HK-2 (cell line): ENCODE data around the gene G0S2.

Experiments
- DNase-seq: peaks from one replicate; pipeline ENCODE4 v3.0.0-alpha.2; 2018; ENCODE audit not compliant: unreplicated experiment

Gene G0S2

DNA sequence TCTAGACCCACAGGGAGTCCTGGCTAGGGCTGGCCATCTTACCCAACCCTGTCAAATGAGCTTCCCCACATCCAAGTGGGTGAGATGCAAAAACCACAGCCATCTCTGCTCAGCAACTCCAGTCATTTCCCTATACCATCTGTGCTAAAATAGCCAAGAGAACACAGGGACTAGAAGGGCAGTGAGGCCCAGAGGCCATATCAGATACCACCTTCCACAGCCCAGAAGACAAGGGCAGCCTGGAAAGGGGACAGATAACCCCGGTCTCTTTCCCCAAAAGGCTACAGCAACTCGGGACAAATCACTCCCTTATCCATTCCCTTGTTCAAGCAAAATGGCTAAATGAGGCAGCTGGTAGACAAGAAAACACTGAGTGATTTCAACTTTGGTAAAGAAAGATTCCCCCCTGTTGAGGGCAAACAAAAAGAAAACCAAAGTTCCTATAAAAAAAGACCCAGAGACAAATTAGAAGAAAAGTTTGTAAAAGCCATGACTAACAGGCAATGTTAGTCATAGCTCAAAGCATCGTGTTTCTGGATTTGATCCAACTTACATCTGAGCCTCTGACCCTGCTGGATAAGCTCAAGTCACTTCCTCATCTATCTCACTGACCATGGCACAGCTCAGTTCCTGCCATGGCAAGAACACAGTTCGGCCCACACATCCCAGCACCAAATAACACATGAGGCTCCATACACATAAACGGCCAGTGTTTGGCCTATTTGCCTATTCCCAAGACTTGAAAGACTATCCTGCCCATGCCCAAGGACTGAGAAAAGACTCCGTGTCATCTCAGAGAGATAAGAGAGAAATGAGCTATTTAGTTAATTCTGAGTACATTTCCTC lies 26.1 kb upstream of the G0S2 start:
- no peak for DNase-seq

DNA sequence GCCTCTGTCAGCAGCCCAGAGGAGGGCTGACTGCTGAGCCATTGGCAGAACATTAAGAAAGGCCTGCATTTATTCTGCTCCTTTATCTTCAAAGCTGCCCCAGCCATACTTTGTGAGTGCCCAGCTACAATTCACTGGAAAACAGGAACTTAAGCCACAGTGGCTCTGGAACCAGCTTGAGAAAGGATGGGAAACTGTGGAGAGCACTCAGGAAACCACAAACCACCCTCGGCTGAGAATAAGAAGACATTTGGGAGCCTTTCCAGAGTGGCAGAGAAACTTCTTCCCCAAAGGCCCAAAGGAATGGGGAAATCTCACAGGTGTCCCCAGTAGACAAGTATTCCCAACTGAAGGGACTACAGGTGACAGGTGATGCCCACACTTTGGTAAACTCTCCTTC lies 24.8 kb upstream of the G0S2 start:
- DNase-seq, result no peak

DNA sequence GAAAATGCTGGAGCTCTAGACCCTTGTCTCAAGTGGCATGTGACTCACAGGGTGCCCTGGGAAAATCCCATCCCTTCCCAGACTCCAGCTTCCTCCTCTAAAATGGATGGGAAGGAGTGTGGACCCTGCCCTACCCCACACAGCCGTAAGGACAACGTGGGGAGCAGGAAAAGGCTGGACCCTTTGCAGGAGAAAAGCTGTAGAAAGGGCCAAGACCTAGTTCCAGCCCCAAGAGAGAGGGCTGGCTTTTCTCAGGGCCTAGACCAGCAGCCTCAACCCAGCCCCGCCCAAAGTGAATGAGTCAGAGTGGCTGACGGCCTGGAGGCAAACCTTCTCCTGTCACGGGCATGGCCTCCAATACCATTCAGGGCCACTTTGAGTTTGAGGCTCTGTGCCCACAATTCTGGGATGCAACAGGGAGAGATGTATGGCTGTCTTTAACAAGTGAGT lies 24.0 kb upstream of the G0S2 start:
- peak; percentile 87 for DNase-seq

DNA sequence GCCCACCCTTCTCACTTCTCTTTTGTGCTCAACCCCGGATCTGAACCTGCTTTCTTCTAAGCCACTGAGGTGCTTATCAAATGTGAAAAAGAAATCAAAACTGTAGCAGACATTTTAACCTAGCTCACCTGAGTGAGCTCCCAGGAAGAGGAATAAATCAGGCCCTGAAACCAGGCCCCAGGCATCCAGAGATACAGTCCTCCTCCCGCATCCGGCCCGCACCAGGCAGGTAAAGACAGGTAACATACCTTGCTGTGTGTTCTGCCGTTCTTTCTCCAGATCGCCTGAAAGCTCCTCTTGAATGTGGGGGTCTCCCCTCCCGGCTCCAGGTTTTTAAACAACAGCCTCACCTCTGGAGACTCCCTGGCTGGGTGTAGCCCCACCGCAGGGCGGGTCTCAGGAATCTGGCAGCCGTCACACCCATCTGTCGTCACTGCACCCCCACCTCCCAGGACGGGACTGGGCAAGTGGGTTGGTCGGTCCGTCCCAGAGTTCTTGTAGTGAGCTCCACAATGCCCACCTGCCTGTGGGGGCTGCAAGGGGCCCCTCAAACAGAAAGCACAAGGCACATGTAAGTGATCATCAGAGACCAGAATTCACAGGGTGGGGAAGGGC lies 23.0 kb upstream of the G0S2 start, which contains the start of gene LAMB3:
LAMB3 (minus strand) TSS at position 305 of the 615 bp plus-strand sequence. CDS start 1,481 bp downstream, outside the sequence.
- DNase-seq, result no peak

DNA sequence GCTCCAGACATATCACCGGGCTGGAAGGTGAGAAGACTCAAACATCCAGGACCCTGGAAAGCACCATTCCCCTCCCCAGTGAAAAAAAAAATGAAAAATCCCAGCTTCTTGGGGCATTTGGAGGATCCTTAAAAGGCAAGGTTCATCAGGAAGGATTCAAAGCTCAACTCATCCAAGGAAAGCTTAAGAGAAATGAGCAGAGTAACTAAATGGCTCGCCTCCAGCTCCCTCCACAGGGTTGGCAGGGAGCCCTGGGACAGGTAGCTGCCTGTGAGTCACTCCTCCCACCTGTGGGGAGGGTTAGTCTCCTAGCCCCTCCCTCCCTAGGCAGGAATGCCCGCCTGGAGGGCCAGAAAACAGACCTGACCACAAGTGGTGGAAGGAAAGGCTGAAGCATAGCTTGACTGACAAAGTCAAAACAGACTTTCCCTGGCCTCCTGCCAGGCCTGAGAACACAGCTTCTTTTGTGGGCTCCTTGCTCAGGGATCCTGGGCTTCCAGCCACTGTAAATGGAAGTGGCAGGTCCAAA lies 22.3 kb upstream of the G0S2 start:
- peak; percentile 88 for DNase-seq

DNA sequence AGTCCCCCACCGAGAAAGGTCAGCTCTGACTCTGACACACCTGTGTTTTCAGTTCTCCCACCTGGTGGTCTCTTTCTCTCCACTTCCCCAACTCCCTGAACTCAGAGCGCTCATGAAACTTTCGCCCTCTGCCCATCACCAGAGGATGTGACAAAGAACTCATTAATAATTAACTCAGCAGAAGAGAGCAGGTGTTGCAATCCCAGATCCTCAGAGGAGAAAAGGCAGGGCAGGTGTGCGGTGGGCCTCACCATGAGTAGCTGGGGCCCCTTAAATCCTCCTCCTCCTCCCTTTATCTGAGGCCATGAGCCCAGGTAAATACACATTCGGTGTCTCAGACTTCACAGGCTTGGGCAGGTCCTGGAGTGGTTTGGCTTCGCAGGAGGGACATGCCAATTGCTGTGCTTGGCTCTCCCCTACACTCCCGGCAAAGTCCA lies 21.3 kb upstream of the G0S2 start:
- no peak for DNase-seq

DNA sequence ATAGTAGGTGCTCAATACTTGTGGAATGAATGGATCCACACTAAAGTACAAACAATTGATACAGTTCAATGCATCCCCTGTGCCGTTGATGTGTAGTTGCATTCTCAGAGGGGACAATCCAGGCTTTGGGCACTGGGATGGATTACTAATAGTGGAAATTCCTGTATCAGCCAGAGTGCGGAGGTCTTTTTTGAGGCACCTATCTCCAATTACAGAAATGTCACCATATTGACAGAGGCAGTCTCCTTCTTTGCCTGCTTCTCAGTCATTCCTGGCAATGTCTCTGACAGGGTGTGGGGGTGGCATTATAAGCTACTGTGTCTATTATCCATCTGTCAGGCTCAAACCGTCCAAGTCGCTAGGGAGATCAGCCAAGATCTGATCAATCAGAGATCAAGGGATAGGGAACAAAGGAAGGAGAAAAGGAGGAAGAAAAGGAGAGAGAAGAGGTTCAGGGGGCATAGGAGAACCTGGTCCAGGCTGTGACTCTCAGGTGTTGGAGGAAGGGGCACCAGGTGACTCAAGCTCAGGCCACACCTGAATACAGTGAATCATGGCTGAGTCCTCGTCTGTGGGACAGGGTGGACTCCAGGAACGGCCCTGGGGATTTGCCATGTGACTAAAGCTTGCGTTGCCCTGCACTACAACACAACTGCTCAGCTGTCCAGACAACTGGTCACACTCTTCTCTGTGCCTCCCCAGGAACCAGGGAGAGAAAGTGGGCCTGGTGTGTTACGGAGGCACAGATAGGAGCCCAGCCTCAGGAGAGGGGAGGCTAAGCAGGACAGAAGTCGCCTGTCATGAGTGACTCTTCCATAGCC lies 19.6 kb upstream of the G0S2 start:
- DNase-seq, result no peak

DNA sequence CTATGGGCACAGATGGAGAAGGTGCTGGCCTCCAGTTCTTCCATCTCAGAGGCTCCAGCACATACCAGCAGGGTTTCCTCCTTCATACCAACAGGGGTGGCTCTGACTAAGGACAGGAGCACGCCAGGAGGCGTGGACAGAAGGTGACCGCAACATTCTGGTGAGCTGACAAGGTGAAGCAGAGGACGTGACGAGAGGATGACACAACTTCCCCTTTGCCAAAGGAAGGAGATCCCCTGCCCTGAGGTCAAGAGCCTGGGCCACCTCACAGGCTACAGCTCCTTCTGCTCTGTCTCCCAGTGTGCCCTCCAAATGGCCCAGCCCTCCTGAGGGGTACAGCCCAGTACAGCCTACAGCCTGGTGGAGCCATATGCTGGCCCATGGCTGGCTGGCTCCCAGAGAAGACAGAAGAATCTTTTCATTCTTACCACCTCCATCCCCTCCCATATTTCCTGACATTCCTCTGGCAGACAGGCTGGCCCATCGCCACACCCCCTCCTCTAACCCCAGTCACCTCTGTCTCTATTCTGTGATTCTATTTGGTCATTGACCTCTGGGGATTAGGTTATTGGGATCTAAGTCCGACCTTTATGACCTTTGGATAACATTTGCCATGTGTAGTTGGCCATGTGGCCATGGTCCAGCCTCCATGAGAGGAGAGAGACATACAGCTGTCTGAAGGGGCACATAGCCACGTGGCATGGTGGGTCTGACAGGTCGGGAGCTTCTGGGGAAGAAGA lies 17.9 kb upstream of the G0S2 start:
- peak; percentile 73 for DNase-seq

DNA sequence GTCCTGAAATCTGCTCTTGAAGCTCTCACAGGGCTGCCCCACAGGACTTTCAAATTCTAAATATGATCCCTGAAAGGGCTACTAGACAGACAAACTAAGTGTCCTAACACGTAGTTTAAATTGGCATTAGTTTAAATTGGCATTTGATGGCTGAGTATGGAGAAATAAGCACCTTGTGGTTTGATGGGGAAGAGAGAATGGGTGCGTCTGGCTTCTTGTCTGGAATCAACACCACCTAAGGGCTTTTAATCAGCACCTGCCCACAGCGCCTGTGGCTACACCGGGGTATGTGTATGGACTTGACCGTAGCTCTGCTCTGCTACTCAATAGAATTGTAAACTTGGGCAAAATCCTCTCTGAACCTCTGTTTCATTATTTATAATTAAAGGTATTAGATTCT lies 17.3 kb upstream of the G0S2 start:
- DNase-seq, result no peak

DNA sequence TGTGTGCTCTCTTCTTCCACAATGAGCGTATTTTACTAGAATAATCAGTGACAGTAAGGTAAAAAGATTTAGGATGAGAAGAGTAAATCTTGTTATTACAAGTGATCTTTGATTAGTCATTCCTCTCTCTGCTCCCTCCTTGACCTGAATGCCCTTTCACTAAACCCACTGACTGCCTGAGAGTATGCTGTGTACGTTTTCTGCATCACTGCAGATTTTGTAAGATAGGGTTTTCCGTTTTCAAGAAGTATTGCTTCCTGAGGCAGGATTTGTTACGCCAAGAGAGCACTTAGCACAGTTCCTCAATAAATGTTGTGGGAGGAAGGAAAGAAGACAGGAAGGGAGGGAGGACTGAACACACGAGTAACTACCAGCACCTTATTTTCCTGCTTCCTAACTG lies 15.3 kb upstream of the G0S2 start:
- no peak for DNase-seq

DNA sequence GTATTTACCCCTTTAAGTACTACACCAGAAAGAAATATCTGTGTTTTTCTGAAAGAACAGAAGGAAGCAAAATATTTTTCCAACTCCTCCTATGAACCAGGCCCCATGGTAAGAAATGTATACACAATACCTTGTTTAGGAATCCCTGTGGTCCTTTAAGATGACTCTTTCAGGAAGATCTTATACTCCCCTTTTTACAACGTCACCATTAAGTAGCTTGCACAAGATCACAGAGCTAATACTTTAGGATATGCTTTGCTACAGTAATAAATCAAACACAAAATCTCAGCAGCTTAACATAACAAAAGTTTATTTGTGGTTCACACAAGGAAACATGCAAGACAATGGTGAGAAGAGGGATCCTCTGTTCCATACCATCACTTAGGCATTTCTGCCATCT lies 14.1 kb upstream of the G0S2 start:
- no peak for DNase-seq

DNA sequence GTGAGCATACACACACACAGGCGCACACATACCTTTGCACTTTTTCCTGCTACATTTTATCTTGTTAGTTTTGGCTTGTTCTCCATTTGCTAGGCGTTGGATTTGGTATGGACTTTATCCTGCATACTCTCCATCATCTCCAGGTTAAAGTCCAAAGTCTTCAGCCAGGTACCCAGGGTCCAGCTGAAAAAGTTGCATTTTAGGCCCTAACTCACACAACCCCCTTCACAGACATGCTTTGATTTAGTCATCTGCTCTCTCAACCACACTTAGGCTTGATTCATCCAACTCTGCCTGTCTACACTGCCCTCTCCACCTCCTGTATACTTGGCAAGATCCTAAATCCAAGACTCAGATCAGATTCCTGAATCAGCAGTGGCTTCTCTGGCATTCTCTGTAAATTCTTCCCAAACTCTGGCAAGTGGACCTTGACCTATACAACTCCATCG lies 12.3 kb upstream of the G0S2 start:
- DNase-seq, result no peak

DNA sequence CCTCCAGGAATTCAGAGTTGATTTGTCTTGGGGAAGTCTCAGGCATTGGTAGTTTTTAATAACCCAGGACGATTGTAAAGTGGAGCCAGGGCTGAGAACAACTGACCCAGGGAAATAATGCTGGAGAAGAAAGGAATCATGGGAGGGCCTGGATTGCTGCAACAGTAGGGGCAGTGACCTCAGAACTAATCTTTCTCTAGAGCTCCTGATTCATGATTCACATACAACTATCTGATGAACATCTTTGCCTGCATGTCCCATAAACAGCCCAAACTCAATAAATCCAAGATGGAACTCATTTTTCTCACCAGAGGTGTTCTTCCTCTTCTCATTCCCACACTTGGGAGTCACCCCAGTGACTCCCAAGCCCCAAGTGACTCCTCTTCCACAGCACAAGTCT lies 8.1 kb upstream of the G0S2 start:
- no peak for DNase-seq

DNA sequence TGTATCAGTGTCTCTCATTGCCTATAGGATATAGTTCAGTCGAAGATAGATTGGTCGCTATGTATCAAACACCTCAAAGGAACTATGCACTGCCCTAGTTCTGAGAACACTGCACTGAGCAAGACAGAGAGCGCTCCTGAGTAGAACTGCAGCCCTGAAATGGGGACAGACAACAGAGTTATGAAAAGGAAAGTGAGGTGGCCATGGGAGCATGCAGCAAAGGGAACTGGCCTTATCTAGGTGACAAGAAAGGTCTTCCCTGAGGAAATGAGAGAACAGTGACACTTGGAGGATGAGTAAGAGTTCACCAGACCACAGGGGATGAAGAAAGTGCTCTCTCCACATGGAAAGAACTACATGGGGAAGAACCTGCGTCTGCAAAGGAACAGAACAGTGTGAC lies 7.5 kb upstream of the G0S2 start:
- no peak for DNase-seq

DNA sequence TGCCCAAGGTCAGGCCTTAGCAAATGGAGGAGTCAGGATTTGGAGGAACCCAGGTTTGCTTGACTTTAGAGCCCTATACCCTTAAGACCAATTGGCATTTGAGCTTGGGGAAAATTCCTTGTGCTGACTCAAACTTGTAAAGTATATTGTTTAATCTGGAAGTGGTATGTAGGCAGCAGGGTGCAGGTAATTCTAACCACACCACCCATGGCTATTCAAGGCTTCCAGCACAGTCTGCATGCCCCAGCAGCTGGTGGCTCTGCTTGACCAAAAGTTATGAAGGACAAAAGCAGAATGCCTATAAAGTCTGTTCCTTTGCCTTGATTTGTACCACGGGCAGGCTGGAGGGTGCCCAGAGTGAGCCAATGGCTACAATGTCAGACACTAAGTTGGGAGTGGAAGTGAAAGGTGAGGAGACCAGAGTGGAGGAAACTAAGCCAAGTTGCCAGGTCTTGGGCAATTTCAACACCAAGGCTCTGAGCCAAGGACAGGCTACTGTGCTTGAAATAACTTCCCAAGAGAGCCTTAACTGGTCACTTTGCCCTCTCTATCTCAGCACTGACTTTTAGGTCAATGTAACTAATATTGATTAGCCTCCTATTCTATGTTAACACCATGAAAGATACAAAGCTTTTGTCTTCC lies 4.7 kb upstream of the G0S2 start:
- DNase-seq, result no peak

DNA sequence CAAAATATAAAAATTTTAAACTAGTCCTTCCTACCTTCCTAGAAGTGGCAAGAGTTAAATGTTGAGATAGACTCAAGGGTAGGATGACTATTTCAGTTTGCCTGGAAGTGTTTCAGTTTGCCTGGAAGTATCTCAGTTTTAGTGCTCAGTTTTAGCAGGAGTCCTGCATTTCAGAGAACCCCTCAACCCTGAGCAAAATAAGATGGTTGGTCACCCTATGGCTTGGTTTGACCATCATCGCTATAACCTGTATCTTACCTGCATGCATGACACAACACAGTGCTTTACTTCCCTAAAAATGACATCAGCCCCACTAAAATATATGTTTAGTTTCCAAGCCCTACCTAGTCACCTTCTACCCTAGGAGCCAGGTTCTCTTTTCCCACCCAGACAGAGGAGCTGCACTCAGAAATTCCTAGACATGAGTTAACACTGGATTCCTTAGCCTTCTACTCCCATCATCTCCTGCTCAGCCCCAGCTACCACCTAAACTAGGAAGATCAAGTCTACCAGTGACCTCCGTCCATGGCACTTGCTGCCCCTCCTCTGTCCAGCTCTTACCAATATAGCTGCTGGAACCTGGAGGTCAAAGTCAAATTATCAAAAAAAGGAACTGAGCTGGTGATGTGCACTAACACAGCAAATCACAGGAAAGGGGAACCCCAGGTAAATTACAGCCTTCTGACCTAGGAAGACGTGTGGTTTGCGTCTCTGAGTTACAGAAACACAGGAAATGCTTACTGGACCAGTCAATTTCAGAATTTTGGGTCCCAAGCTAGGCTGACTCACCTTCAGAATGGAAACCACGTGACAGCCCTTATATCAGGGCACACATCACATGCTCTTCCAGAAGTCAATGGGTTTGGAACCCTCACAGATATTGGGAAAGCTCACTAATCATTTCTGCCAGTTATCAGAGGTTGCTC lies 2.2 kb upstream of the G0S2 start:
- no peak for DNase-seq

DNA sequence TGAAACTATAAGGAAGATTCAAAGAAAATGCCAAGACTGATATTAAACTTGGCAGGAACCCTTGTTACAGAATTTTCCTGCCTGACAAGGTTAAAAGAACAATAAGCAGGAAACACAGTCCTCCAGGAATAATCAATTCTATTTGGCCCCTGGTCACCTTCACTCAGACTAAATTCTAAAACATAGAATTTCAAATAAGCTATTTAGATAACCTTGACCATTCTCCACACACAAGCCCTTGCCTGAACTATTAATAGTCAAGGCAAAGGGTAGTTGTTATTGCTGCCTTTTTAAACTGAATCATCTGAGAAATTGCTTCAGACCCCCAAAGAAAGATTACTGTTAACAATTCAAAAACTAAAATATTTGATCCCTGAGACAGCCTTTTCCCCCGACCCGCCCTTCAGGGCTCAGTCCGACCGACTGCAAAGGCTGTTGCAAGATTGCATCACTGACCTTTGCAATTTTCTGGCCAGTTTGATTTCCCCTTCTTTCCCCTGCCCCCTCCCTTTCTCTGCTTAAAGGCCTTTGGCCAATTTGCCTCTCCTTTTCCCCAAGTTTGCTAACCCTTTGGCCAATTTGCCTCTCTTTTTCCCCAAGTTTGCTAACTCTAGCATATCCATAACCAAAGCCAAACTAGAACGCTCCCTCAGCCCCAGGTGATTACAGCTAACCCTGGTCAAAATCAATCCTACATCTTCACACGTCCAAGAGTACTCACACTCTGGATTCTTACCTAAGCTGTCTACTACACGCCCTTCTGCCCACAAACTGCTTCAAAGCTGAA lies 1.4 kb upstream of the G0S2 start:
- DNase-seq, result no peak

DNA sequence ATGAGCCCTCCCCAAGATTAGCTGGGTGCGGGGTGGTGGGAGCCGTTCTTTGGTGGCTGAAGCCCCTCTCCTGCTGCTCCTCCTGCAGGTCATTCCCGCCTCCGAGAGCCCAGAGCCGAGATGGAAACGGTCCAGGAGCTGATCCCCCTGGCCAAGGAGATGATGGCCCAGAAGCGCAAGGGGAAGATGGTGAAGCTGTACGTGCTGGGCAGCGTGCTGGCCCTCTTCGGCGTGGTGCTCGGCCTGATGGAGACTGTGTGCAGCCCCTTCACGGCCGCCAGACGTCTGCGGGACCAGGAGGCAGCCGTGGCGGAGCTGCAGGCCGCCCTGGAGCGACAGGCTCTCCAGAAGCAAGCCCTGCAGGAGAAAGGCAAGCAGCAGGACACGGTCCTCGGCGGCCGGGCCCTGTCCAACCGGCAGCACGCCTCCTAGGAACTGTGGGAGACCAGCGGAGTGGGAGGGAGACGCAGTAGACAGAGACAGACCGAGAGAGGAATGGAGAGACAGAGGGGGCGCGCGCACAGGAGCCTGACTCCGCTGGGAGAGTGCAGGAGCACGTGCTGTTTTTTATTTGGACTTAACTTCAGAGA lies 448 bp downstream of the G0S2 start:
- peak; percentile 58 for DNase-seq
